Upper lobe of left lung (tissue), 6 donors: ENCODE data around the gene DLL1. TPM values are rescaled to one million over a fixed set of nuclear protein-coding genes. Genes with fewer than 3 reads are reported as not detected.
A peak's percentile ranks its signal among the peaks of the same experiment; 100 is the strongest.

Experiments used
- ATAC-seq, 2 donors: fragments of 200-7000 bp; cut with Tn5 transposase; one replicate each; pipeline ENCODE4 v1.9.1; 2022; ENCODE audit warnings: mild to moderate bottlenecking in 2 of 2, moderate library complexity in 2 of 2; ENCODE audit not compliant: low FRiP score in 2 of 2
- DNase-seq, 2 donors: peaks; one replicate each; pipeline ENCODE4 v3.0.0-alpha.2; 2019 to 2020
- H3K27ac ChIP-seq, 4 donors: fragments of 200-600 bp; sonication (generic); one replicate each; pipeline ENCODE4 v1.5.1; 2016 to 2019
- H3K27me3 ChIP-seq, 4 donors: fragments of 200-600 bp; sonication (generic); one replicate each; pipeline ENCODE4 v1.5.1; 2017 to 2019
- H3K36me3 ChIP-seq, 4 donors: fragments of 200-600 bp; sonication (generic); one replicate each; pipeline ENCODE4 v1.5.1; 2016 to 2019
- H3K4me1 ChIP-seq, 4 donors: fragments of 200-600 bp; sonication (generic); one replicate each; pipeline ENCODE4 v1.5.1; 2018 to 2019
- H3K4me3 ChIP-seq, 4 donors: fragments of 200-600 bp; sonication (generic); one replicate each; pipeline ENCODE4 v1.5.1; 2017 to 2019; ENCODE audit warnings: mild to moderate bottlenecking in 2 of 4, moderate library complexity in 1 of 4
- H3K9me3 ChIP-seq, 4 donors: fragments of 200-600 bp; sonication (generic); one replicate each; pipeline ENCODE4 v1.5.1; 2018 to 2019
- CTCF ChIP-seq, 6 experiments: fragments of 450-650 bp in 4 of 6; fragments of 200-600 bp in 2 of 6; sonication (generic) in 2 of 6; IDR thresholded peaks; one replicate each; pipeline ENCODE4 v1.5.1; 2016 to 2019; ENCODE audit warnings: antibody characterized with exemption in 6 of 6
- EP300 ChIP-seq, 4 donors: sonication (generic); formaldehyde crosslinking; IDR thresholded peaks; one replicate each; pipeline ENCODE4 v1.5.1; 2017; ENCODE audit warnings: antibody characterized with exemption in 4 of 4, control low read depth in 2 of 4
- POLR2A ChIP-seq, 4 donors: fragments of 450-650 bp; IDR thresholded peaks; one replicate each; pipeline ENCODE4 v1.5.1; 2016 to 2017; ENCODE audit warnings: antibody characterized with exemption in 4 of 4, mild to moderate bottlenecking in 2 of 4
- POLR2AphosphoS5 ChIP-seq, 2 donors: sonication (generic); formaldehyde crosslinking; IDR thresholded peaks; one replicate each; pipeline ENCODE4 v1.5.1; 2017; ENCODE audit warnings: antibody characterized with exemption in 2 of 2
- WGBS, 2 donors: methylation state at CpG; one replicate each; pipeline ENCODE4 v1.1.5; 2017 to 2018; 5-methylcytosine and 5-hydroxymethylcytosine counted together
- total RNA-seq, 6 donors: library from RNA; depleted of rRNA in 4 of 6; stranded (reverse); fragments of >200 nt in 4 of 6; gene quantifications; one replicate each; pipeline versions ENCODE4 v1.1.0 to v1.2.1, GENCODE V29; 2016 to 2021
- donor health status: DM: no; HTN: no; CAD: no; lungs with moderate emphysema.
- donor health status: DM: no; HTN: yes; CAD: no; lungs with severe emphysema.

The DLL1 gene
- total RNA-seq, 6 donors from 2014 or later: 3.8 to 20.1 (median 10.2) TPM

GRCh38 chr6:170273191-170273590 is 17.7 kb downstream of the DLL1 start:
- TF ChIP-seq POLR2A (IDR thresholded peaks at IDR 0.05): no peak
- no peak for TF ChIP-seq POLR2AphosphoS5 (IDR thresholded peaks at IDR 0.05)
- no peak for TF ChIP-seq CTCF (IDR thresholded peaks at IDR 0.05)
- TF ChIP-seq EP300 (IDR thresholded peaks at IDR 0.05): no peak
- Histone ChIP-seq H3K4me1 (peaks cover 5 to 13% (median 8%) of the 10 kb centered on the region in 4 donors), H3K27me3 (no peaks in the 10 kb centered on the region), H3K27ac (no peak overlapping the region), H3K36me3 (no peaks in the 10 kb centered on the region), H3K4me3 (no peak overlapping the region), H3K9me3 (no peaks in the 10 kb centered on the region)
- WGBS, 2 donors: 85 to 94% methylated on average over 4 to 17 of the region's 23 CpGs
- ATAC-seq: no peak
- peak in 1 of 2 donors; percentile 83 for DNase-seq

- H3K4me1 ChIP-seq: peaks cover 2 to 10% (median 7%) of the 10 kb centered on the region in 4 donors
- H3K27me3 ChIP-seq: no peaks in the 10 kb centered on the region
- TF ChIP-seq POLR2A (IDR thresholded peaks at IDR 0.05): no peak
- no peak for TF ChIP-seq EP300 (IDR thresholded peaks at IDR 0.05)
- H3K36me3 ChIP-seq: no peaks in the 10 kb centered on the region
- WGBS, 2 donors: 73 to 82% methylated on average over 15 to 30 of the region's 30 CpGs
- H3K27ac ChIP-seq: no peak overlapping the region
- no peaks in the 10 kb centered on the region for H3K9me3 ChIP-seq
- ATAC-seq (no peak), DNase-seq (no peak)
- peak overlapping the region in 3 of 4 donors; percentile 23 to 41 (median 36) for H3K4me3 ChIP-seq
Measured at GRCh38 chr6:170272341-170273065, 18.4 kb downstream of the DLL1 start.

- WGBS, 2 donors: 75 to 76% methylated on average over 25 to 28 of the region's 32 CpGs
- DNase-seq (peak in 1 of 2 donors; percentile 84), ATAC-seq (peak; percentile 41 to 68)
- Histone ChIP-seq H3K4me1 (peaks cover under 1 to 10% (median 6%) of the 10 kb centered on the region in 4 donors), H3K4me3 (peak overlapping the region in 3 of 4 donors; percentile 23 to 41 (median 36)), H3K27ac (no peak overlapping the region), H3K9me3 (no peaks in the 10 kb centered on the region), H3K36me3 (no peaks in the 10 kb centered on the region), H3K27me3 (no peaks in the 10 kb centered on the region)
- no peak for TF ChIP-seq EP300 (IDR thresholded peaks at IDR 0.05)
- no peak for TF ChIP-seq POLR2AphosphoS5 (IDR thresholded peaks at IDR 0.05)
- TF ChIP-seq CTCF (IDR thresholded peaks at IDR 0.05): no peak
- no peak for TF ChIP-seq POLR2A (IDR thresholded peaks at IDR 0.05)
Measured at GRCh38 chr6:170271771-170272314, 19.0 kb downstream of the DLL1 start.

DNA sequence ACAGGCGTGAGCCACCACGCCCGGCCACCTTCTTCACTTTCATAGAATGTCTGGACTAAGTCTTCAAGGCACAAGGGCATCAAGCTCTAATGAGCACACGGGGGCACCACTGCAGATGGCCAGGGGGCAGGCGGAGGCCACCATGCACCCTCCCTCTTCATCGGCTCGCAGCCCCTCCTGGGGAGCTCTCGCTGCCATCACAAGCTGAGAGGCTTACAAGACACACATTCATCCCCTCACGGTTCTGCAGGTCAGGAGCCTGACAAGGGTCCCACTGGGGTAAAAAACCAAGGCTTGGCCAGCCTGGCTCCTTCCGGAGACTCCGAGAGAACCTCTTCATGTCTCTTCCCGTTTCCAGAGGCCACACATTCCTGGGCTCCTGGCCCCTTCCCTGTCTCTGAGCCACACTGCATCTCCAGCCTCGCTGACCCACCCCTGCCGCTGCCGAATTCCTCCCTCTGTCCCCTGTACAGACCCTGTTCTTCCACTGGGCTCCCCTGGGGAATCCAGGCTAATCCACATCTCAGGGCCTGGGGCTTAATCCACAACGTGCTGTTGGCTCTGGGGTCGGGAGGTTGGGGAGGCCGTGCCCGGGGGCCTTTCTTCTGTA is 19.8 kb downstream of the DLL1 start:
- H3K36me3 ChIP-seq: no peaks in the 10 kb centered on the region
- peaks cover 2 to 15% (median 9%) of the 10 kb centered on the region in 4 donors for H3K4me1 ChIP-seq
- no peak overlapping the region for H3K27ac ChIP-seq
- no peak overlapping the region for H3K4me3 ChIP-seq
- 93 to 97% methylated on average over 18 to 19 of the region's 19 CpGs for WGBS, 2 donors
- no peaks in the 10 kb centered on the region for H3K27me3 ChIP-seq
- TF ChIP-seq POLR2AphosphoS5 (IDR thresholded peaks at IDR 0.05) (no peak), CTCF (IDR thresholded peaks at IDR 0.05) (no peak), POLR2A (IDR thresholded peaks at IDR 0.05) (no peak), EP300 (IDR thresholded peaks at IDR 0.05) (no peak)
- ATAC-seq (no peak), DNase-seq (no peak)
- H3K9me3 ChIP-seq: no peaks in the 10 kb centered on the region

- TF ChIP-seq POLR2A (IDR thresholded peaks at IDR 0.05) (no peak), CTCF (IDR thresholded peaks at IDR 0.05) (no peak), POLR2AphosphoS5 (IDR thresholded peaks at IDR 0.05) (no peak), EP300 (IDR thresholded peaks at IDR 0.05) (no peak)
Measured at GRCh38 chr6:170269846-170270541, 20.9 kb downstream of the DLL1 start.

More at GRCh38 chr6:170269846-170270541, 20.9 kb downstream of the DLL1 start:
- ATAC-seq (no peak), DNase-seq (no peak)
- Histone ChIP-seq H3K27ac (peak overlapping the region in 3 of 4 donors; percentile 30 to 53 (median 39)), H3K4me1 (peaks cover 9 to 25% (median 13%) of the 10 kb centered on the region in 4 donors), H3K4me3 (no peak overlapping the region), H3K27me3 (no peaks in the 10 kb centered on the region), H3K36me3 (no peaks in the 10 kb centered on the region), H3K9me3 (no peaks in the 10 kb centered on the region)
- 75 to 78% methylated on average over 17 of the region's 17 CpGs for WGBS, 2 donors
